GM13976 (cell line): ENCODE results near the gene PCED1A.

Experiments
- DNase-seq: peaks from one replicate; pipeline ENCODE4 v3.0.0; 2012; ENCODE audit warnings: low spot score
- in situ Hi-C: fragments of 300-500 bp; cut with MboI; formaldehyde crosslinking; loops from one replicate; pipeline ENCODE4 v1.12.0; 2022; ENCODE audit warnings: low sequenced_read_pairs, mixed read lengths, inconsistent platforms; ENCODE audit not compliant: unreplicated experiment
- TF ChIP-seq, protein P1 (sequence below): IDR thresholded peaks from 2 replicates; pipeline ENCODE4 v1.5.1; 2012; ENCODE audit warnings: borderline replicate concordance, mild to moderate bottlenecking; ENCODE audit not compliant: insufficient read depth; ENCODE audit errors: extremely low read depth, missing control alignments, control extremely low read depth

The PCED1A gene

DNA sequence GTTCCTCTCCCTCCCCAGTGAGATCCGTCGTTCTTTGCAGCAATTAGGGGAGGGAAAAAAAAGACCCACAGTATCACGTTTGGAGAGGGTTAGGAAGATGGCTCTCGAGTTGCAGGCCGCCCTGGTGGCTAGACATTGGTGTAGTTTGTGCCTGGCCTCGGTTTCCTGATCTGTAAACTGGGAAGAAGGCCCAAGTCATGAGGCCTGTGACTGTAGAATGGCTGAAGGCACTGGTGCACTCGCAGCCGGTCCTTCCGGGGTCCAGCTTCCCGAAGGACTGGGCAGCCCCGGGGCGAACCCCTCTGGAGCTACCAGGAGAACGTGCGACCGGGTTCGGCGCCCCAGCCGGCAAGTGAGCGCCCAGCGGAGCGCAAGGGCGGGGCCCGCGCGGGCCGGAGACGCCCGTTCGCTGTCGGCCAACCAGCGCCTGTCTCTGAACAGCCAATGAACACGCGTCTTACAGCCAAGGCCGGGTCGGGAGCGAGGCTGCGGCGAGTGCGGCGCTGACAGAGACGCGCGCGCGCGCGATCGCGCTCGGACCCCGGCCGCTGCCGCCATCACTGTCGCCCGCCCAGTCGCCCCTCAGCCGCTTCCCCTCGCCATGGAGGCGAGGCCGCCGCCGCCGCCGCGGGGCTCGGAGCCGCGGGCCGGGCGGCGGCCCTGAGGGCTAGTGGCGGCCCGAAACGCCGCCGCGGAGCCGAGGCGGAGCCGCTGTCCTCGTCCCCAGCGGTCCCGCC, 32.7 kb upstream of the PCED1A start, which contains the start of gene PTPRA:
Gene PTPRA (plus strand): TSS at position 472 of the 737 bp plus-strand sequence. CDS start 90,797 bp downstream, outside the sequence.
- TF ChIP-seq, protein P1, sequence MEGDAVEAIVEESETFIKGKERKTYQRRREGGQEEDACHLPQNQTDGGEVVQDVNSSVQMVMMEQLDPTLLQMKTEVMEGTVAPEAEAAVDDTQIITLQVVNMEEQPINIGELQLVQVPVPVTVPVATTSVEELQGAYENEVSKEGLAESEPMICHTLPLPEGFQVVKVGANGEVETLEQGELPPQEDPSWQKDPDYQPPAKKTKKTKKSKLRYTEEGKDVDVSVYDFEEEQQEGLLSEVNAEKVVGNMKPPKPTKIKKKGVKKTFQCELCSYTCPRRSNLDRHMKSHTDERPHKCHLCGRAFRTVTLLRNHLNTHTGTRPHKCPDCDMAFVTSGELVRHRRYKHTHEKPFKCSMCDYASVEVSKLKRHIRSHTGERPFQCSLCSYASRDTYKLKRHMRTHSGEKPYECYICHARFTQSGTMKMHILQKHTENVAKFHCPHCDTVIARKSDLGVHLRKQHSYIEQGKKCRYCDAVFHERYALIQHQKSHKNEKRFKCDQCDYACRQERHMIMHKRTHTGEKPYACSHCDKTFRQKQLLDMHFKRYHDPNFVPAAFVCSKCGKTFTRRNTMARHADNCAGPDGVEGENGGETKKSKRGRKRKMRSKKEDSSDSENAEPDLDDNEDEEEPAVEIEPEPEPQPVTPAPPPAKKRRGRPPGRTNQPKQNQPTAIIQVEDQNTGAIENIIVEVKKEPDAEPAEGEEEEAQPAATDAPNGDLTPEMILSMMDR = no peak
- peak; percentile 96 for DNase-seq
- in situ Hi-C loops = no loop called here

DNA sequence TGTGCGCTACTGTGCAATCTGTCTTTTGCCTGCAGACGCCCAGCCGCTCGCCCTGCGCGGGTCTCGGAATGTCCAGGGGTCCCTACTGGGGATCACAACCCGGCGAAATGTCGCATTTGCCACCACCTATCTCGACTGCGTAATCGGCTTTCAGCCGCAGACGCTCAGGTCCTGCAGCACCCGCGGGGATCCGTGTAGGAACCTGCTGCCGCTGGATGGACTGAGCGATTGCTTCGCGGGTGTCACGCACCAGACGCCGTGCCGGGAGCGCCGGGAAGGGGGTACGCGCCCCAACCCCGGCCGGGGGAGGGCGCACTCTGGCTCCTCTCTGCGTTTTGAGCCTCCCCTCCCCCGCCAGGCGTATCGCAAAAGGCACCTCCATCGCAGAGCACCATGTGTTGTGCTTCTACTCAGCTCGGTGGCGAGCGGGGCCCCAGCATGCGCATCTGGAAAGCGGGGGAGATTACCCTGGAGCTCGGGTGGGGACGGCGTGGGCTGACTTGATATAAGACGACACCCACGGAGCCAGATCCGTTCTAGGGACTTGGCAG, 32.1 kb upstream of the PCED1A start:
- in situ Hi-C loops = no loop called here
- DNase-seq = peak; percentile 78
- TF ChIP-seq, protein P1 = peak; percentile 70

DNA sequence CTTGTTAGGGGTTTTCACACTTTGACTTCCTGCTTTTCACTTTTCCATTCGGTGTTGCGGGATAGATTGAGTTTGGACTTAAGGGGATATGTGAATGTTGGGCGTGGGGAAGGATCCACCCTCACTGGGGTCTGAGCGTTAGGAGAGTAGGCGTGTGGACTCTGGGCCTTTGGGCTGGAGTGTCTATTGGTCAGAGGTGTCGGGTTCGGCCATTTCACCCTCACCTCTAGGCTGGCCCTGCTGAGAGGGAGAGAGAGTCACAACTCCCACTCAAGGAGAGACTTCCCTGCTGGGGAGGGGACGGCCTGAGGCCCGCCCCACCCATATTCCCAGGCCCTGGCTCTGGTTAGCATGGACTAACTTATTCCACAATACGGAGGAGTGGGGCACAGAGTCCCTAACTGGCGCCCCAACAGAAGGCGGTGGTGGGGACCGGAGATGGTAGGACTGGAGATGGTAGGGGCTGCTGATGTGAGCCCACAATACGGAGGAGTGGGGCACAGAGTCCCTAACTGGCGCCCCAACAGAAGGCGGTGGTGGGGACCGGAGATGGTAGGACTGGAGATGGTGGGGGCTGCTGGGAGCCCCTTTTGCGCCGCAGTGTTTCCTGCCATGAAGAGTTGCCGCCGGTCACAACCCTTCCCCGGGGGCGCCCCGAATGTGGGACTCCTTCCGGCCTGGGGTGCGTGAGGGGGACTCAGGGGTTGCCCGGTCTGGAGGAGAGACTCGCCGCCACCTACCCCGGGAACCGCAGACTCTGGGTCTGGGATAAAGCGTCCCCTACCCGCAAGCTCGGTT, 31.4 kb upstream of the PCED1A start:
- TF ChIP-seq, protein P1 = no peak
- in situ Hi-C loops = no loop called here
- no peak for DNase-seq

DNA sequence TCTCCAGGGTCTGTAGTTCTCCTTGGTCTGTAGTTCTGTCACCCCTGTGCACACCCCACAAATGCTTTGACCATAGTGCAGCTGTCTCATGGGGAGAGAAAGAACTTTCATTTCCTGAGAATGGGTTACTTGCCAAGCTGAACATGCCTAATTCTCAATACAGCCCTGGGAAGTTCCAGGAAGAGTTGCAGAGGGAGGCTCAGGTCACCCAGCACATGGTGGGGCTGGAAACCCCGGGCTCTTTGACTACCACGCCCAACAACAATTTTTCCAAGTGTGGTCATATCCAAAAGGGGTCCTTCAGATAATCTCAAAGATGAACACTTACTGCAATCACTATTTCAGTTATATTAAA, 30.6 kb upstream of the PCED1A start:
- DNase-seq = no peak
- in situ Hi-C loops = no loop called here
- TF ChIP-seq, protein P1 = no peak

DNA sequence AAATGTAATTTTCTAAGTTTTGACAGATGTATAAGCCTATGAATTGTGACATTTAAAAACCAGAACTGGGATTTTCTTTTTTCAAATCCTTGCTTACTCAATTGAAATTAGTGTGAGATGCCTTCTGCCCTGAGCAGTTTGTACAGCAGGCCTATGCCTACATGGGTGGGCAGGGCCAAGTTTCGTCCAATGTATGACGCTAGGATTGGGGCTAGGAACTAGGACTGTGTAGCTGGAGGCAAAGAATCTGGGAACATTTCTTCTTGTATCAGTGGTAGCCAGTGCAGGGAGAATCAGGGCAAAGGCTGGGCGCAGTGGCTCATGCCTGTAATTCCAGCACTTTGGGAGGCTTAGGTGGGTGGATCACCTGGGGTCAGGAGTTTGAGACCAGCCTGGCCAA, 28.9 kb upstream of the PCED1A start:
- TF ChIP-seq, protein P1 = no peak
- no peak for DNase-seq
- in situ Hi-C loops = no loop called here

DNA sequence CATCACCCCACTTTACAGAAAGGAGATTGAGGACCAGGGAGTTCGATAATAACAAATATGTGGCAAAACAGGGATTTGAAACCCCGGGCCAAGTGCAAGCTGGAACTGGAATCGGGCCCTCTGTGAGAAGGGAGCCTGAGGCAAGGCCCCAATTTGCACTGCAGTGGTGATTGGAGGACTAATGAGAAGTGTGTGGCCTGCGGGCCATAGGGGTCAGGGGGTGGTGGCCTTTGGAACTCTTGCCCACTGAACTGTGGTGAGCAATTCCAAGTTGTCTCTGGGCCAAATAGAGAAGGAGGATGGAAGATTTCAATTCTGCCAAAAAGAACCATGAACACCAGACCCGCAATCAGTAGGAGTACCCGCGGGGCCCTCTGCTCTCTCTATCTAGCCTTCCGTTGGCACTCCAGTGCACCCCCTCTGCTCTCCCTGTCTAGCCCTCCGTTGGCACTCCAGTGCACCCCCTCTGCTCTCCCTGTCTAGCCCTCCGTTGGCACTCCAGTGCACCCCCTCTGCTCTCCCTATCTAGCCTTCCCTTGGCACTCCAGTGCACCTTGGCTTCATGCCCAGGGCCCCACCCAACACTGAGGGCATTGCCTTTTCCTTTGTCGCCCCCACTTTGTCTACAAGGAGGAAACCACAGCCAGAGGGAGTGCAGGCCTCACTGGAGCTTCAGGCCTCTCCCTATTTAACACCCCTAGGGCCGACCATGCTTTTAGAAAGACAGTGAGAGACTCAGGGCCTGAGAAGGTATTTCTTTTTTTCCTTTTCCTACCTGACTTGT, 26.8 kb upstream of the PCED1A start:
- no peak for DNase-seq
- in situ Hi-C loops = no loop called here
- TF ChIP-seq, protein P1 = no peak
